Activated naive CD4-positive, alpha-beta T cell treated with anti-CD3 and anti-CD28 coated beads, Interleukin-2, amount 50 U/mL, for 16 hours (primary cell): ENCODE data around the gene CALU.

Source experiments
- DNase-seq: peaks from one replicate; pipeline ENCODE4 v3.0.0-alpha.2; 2020

Gene CALU

DNA sequence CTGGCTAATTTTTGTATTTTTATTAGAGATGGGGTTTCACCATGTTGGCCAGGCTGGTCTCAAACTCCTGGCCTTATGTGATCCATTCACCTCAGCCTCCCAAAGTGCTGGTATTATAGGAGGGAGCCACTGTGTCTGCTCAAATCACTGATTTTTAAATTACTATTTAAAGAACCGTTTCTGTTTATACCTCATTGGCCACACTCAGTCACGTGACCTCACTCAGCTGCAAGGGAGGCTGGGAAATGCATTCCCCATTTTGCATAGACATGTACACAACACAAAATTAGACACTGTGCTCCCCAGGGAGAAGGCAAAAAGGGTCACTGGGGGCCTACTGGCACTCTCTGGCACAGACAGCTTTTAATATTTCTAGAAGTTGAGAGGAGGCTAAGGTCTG, 13.6 kb upstream of the CALU start:
- no peak for DNase-seq

GRCh38 chr7:128726059-128726736, 13.0 kb upstream of the CALU start:
- DNase-seq: no peak

DNA sequence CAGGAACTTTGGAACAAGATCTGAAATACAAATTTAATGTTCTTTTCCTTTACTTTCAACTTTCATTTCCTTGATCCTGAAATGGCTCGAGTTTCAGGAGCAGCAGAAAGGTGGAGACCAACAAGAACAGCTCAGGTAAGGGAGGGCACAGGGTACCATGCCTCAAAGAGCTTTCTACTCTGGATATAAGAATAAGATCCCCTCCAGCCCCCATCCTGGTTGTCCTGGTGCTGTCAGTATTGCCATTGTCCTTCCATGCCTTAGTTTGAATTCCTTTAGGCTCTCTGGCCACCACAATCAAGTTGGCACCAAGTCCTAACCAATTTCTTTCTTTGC, 12.5 kb upstream of the CALU start:
- no peak for DNase-seq

- no peak for DNase-seq
Observed at GRCh38 chr7:128727239-128727638, 11.9 kb upstream of the CALU start.

GRCh38 chr7:128728598-128728997, 10.6 kb upstream of the CALU start:
- no peak for DNase-seq

- DNase-seq: no peak
Observed at GRCh38 chr7:128729494-128729893, 9.7 kb upstream of the CALU start.

GRCh38 chr7:128731184-128731583, 8.0 kb upstream of the CALU start:
- DNase-seq: no peak

DNA sequence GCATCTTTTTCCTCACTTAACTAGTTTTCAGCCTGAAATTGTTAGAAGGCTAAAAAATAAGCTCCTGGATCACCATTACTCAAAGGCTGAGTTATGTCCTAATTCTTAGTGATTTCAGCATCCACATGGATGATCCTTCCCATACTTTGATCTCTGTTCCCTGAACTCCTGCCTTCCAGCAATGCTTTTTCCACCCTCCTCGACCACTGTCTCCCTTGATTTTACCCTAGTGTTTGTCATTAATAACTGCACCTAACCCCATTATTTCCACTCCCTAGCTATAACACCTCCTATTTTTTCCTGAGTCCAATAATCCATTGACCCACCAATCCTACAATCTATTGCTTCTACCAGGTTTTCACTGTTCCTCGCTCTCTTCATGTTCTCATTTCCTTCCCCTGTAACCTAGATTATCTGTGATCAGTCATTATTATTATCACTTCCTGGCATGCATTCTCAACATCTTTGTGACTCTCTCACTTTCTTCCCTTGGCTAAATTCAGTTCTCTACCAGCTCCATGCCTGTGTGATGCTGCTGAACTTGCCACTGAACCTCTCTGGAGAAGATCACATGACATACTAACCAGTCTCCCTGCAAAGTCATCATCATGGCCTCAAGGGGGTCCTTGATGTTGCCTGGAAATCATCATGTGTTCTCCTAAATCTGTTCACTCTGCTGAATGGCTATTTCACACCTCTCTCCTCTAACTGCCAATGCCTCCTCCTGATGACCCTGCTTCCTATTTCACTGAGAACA, 6.5 kb upstream of the CALU start:
- no peak for DNase-seq

GRCh38 chr7:128733278-128733645, 5.9 kb upstream of the CALU start:
- DNase-seq: no peak

GRCh38 chr7:128734890-128735289, 4.3 kb upstream of the CALU start:
- no peak for DNase-seq

DNA sequence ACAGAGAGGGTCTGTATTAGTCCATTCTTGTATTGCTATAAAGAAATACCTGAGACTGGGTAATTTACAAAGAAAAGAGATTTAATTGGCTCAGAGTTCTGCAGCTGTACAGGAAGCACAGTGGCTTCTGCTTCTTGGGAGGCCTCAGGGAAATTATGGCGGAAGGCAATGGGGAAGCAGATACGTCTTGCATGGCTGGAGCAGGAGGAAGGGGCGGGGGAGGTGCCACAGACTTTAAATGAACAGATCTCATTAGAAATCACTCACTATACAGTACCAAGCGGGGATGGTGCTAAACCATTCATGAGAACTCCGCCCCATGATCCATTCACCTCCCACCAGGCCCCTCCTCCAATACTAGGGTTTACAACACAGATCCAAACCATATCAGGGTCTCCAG, 3.7 kb upstream of the CALU start:
- no peak for DNase-seq

DNA sequence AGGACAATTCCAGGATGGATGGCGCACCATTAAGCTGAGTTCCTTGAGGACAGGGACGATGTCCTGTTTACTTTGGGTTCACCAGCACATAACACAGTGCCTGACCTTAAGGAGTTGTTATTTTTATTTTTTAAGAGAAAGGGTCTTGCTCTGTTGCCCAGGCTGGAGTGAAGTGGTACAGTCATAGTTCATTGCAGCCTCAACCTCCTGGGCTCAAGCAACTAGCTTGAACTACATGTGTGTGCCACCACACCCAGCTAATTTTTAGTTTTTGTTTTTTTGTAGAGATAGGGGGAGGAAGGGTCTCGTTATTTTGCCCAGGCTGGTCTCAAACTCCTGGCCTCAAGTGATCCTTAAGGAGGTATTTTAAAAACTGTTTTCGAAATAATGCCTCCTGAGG, 1.7 kb upstream of the CALU start:
- DNase-seq: no peak

DNA sequence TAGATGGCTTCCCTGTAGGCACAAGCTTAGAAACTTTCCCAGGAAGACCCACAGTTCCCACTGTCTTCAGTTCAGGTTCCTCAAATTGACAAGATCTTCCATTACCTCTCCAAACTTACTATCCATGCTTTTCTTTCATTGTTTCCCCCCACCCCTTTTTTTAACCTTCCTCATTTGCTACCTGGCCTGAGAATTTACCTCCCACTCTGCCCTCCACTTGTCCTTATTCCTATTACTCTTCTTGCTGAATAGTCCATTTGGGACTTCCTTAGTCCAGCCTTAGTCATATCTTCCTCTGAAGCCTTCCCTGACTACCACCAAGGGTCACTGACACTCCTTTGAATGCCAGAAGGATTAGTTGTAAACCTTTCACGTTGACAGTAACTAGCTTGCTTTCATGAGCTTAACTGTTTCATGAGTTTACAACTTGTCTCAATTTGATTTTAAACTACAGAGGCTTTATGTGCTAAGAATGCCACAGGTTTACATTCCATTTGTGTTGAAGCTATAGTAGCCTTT, 1.2 kb upstream of the CALU start:
- no peak for DNase-seq

DNA sequence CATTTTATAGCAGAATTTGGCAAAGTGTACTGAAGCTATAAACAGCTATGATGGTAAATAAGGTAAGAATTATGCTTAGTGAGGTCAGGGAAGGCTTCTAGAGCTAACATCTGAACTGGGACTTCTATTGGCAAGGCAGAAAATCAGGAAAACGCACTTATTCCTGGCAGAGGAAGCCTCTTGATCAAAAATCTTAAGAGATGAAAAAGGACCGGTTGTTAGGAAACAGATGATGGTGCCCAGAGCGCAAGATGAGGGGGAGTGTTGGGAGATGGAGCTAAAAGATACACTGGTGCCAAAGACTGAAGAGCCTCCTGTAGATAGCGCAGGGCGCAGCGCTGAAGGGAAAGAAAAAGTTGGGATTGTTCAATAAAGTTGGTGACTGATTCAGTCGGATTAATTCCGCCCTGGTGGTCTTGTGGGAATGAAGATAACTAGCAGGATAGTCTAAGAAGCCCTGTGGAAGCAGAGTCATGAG, 550 bp upstream of the CALU start:
- peak; percentile 11 for DNase-seq

DNA sequence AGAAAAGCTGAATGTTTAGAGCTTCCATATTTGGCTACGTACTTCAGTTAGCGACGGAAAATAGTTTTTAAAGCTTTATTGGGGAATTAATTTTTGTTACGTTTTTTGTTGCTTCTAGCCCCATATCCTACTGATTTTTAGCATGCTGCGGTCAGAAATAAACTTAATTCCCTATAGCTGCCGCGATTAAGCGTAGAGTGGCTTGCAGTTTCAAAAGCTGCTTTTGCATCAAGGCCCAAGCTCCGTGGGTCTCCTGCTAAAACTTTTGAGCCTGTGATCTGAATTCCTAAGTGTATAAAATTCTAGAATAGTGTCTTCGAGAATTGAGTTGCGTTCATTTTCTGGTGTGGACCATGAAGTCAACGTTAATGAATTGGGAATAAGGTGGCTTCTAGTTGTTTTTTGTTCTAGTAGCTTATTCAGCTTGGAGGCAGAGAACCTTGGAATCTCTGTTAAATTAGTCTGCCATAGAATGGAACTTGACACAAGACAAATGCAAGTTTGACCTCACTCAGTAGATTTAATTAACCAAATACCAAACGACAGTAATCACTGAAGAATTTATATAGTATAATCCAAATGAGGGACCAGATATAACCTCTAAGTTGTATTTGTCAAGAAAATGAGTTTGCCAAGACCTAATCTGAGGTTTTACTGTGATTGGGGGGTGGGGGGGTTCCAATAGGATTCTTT, 977 bp downstream of the CALU start:
- no peak for DNase-seq

DNA sequence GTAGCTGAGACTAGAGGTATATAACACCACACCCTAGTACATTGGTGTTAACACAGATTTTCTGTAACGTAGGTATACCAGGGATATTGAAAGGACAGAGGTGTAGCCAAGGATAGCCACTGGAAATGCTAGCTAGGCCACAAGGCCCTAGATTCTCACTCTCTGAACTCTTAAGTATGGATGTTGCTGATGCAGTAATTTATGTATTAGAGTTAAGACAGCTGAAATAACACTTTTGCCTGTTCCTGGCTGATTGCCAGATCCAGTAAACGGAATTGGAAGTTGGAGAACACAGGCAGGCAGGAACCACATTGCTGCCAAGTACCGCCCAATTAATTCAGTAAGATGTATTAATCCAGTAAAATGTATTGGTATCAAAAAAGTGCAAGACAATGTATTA, 1.8 kb downstream of the CALU start:
- no peak for DNase-seq

GRCh38 chr7:128741491-128741890, 2.3 kb downstream of the CALU start:
- DNase-seq: no peak

DNA sequence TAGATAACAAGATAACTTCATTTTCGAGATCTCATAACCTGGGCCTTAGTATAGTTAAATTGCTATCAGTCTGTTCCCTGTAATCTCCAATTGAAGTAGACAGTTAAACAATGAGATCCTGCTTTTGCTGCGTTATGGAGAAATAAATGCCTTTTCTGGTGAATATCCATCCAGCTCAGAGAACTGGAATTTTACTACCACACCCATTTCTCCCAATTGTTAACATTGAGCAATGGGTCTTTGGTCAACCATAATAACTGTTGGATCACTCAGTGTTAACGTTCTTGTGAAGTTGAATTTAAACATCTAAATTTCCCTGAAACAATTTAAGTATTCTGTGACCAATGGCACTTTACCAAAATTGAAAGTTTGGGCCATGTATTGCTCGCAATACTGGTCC, 3.0 kb downstream of the CALU start:
- no peak for DNase-seq

GRCh38 chr7:128743112-128743772, 4.1 kb downstream of the CALU start:
- DNase-seq: no peak

GRCh38 chr7:128744366-128744905, 5.3 kb downstream of the CALU start:
- DNase-seq: no peak

- DNase-seq: no peak
Observed at GRCh38 chr7:128745706-128746105, 6.5 kb downstream of the CALU start.

DNA sequence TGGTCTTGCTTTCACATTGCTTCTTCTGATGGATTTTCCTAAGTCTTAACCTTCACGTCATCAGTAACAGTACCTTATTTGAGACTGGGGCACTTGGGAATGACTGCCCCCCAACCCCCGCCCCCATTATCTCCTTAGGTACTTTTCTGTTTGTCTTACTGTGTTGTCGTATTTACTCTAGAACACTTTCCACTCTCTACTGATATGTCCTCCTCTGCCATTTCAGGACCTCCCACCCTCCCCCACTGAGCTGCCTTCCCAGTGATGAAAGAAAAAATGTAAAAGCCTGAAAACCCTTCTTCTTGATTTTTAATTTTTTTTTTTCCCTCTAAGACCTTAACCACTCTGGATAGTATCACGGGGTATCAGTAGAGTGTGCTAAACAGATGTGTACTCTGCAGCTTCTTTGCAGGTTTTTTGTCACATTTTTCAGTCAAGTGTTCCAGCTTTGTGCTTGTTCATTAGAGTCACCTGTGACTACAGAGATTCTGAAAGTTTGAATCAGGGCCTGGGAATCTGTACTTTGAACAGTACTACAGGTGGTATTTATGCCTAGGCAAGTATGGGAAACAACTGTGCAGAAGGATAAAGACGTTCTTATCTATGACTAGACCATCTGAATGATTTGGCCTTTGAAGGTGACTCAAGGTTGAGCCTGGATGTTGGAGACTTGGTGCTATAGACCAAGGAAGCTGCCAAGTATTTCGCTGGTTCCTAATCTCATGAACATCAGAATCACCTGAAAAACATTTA, 8.3 kb downstream of the CALU start:
- no peak for DNase-seq
